GM04504 (cell line): ENCODE data around the gene R3HDM1.
"Not testable (repeated sequence)": the region's sequence is repeated elsewhere in the genome, so short reads cannot be mapped to it uniquely, and the experiment has no call there.

ENCODE experiments used
- DNase-seq: peaks from one replicate; pipeline ENCODE4 v3.0.0-alpha.2; 2012; ENCODE audit warnings: low read depth

The R3HDM1 gene

DNA sequence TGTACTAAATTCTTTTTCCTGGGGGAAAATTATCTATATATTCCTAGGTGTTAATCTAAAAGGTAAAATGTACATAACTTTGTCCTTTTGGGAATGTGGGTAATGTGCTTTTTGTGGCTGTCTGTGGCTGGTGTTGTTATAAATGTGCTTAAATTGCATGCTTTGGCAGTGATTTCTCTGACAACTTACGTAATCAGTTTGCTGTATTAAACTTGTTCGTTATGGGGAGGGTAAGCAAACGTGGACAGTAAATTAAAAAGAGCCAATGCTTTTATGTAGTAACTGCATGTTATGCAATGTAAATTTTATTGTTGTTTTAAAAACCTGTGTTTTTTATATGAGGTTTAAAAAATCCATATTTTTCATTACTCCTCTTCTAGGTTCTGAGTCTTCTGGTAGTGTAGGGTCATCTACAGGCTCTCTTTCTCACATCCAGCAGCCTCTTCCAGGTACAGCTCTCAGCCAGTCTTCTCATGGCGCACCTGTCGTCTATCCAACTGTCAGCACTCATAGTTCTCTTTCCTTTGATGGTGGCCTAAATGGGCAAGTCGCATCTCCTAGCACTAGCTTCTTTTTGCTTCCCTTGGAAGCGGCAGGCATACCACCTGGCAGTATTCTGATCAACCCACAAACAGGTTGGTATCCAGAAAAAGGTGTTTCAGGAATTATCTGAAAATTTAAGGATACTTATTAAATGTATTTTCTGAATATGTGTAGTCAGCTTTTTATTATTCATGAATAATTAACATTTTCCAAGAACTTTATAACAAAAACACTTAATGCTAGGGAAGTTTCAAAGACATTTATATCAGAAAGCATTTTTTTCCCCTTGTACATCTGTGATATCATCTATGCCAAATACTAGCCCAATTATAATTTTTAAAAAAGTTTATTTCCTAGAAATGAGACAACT is 110.1 kb downstream of the R3HDM1 start:
- no peak for DNase-seq

DNA sequence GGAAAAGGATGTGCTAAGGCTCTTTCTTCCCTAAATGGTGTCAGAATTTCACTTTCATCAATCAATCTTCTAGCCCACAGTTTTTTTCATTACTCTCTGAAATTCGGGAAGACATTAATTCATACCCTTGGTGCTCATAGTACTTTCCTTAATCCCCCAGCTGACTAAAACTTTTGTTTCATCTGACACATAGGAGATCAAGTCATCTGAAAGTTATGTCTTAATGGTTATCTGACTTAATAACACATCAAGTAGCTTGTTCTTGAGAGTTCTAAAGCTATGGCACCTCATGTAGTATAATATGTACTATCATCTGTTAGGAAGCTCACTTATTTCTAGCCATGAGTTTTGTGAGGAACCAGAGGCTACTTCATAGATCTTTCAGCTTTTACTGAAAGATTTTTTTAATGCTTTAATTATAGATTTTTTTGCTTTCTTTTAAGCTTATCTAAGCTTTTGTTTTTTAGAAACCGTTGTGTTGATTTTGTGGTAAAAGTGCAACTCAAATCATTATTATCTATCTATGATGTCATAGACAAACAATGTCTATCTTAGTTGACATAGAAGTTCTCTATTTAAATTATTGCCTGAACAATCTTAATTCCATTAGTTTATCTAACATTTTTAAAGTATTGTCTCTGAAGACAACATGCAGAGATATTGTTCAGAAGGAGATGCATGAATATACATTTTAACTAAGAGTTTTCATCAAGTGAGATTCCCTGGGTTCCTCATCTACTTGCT is 116.7 kb downstream of the R3HDM1 start:
- no peak for DNase-seq

DNA sequence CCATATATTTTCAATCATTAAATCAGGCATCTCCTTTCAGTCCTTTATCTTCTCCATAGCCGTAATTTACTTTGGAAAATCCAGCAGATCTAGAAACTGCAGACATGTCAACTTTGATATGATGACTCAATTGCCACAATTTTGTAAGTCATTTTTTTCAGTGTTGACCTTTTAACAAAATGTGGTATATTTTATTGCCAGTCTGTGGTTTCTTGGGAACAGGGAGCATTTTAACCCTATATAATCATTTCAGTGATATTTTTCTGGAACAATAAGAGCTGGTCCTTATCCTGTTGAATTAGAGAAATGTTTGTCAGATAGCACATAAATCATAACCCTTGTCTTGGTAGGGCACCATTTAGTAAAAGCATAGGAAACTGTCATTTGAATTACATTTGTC is 119.4 kb downstream of the R3HDM1 start:
- DNase-seq: no peak

DNA sequence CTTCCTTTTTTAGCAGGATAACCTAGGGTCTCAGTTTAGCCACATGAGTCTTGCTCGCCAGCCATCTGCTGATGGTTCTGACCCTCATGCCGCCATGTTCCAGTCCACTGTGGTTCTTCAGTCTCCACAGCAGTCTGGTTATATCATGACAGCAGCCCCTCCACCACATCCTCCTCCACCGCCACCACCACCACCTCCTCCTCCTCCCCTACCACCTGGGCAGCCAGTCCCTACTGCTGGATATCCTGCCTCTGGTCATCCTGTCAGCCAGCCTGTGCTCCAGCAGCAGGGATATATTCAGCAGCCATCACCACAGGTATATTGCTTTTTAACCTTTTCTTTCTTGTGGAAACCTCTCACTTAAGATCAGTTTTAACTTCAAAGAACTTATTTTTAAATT is 120.4 kb downstream of the R3HDM1 start:
- no peak for DNase-seq

DNA sequence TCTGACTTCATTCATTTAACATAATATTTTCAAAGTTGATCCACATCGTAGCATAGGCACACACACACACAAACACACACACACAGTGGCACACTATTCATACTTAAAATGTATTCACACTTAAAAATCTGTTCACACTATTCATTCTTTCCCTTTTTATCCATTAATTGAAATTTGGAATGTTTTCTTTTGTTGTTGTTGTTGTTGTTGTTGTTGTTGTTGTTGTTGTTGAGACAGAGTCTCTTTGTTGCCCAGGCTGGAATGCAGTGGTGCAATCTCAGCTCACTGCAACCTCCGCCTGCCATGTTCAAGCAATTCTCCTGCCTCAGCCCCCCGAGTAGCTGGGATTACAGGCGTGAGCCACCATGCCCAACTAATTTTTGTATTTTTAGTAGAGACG is 123.0 kb downstream of the R3HDM1 start:
- not testable (repeated sequence) for DNase-seq

DNA sequence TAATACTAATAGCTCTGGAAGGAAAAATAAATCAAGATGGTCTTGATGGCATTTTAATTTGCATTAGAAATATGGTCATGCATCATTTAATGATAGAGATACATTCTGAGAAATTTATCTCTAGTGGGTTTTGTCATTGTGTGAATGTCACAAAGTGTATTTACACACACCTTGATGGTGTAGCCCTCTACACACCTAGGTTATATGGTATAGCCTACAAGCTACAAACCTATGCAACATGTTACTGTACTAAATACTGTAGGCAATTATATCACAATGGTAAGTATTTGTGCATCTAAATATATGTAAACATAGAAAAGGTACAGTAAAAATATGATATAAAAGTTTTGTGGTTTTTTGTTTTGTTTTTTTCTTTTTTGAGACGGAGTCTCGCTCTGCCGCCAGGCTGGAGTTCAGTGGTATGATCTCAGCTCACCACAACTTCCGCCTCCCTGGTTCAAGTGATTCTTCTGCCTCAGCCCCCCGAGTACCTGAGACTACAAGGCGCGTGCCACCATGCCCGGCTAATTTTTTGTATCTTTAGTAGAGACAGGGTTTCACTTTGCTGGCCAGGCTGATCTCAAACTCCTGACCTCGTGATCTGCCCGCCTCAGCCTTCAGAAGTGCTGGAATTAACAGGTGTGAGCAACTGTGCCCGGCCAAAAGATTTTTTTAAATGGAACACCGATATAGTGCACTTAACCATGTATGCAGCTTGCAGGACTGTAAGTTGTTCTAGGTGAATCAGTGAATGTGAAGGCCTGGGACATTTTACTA is 126.7 kb downstream of the R3HDM1 start:
- no peak for DNase-seq

DNA sequence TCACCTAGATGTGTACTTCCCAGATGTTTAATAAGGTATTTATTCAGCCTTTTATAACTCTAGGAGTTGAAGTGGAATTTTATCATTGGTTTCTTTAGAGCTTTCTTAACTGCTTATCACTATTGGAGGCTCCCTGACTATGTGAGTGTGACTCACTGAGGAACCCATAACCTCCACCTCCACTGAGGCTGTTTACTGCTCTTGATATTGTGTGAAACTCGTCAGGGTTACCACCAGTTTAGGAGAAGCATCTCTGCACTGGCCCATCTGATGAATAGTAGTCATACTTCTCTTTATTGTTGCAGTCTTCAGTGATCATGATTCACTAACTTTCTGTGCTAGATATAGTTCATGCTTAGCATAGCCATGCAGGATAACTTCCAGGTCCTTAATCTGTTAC is 130.8 kb downstream of the R3HDM1 start:
- DNase-seq: no peak

DNA sequence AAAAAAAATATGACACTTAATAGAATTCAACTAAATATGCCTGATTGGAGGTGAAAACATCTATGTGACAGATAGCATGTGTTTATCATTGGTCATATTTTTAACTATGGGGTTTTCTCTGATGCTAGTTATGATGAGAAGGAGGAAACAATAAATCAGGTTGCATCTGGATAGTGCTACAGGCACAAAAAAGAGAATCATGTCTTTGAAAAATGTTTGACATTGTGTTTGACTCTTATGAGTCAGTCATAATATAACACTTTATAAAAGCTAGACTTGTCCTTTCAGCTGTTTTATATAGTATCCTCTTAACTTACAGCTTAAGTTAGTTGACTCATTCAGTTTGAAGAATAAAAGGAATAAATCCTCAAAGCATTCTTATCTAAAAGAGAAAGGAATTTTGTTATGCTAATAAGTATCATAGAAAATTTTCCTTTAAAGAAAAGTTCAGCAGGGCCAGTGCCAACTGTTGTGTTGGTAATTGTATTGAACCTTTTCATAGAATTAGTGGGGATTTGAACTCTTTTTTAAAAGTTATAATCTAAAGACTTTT is 131.9 kb downstream of the R3HDM1 start:
- DNase-seq: no peak

DNA sequence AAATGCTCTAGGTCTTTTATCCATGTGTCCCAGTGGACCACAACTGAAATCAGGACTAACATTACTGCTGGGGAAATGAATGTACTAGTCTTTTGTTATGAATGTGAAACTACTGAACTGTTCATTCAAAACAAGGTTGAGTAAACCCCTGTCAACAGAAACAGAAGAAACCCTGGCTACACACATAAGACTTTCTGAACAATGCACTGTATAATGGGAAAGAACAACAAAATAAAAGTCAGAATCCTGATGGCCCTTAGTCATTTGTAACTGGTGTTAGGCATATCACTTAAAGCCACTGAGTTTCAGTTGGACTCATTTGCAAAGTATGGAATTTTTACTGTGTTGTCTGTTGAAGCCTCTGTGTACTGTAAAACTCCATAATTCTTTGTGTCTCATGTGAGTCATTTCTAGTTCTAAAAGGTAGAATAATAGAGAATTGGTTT is 133.4 kb downstream of the R3HDM1 start:
- peak; percentile 17 for DNase-seq

DNA sequence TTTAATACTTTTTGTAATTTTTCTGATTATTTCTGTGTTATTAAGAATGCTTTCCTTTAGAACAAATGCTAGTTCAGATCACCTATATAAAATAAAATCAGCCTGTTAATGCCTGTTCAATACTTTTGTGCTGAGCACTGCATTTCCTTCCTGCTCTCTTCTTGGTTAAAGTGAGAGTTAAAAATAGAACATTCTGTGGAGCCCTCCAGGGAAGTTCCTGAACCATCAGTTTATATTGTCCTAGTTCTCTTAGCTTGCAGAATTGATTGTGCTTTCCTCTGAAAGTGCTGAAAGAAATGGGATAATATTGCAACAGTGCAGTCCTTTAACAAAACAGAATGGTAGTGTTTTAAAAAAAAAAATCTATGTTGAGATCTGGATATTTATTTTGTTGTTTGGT is 135.8 kb downstream of the R3HDM1 start:
- DNase-seq: no peak

DNA sequence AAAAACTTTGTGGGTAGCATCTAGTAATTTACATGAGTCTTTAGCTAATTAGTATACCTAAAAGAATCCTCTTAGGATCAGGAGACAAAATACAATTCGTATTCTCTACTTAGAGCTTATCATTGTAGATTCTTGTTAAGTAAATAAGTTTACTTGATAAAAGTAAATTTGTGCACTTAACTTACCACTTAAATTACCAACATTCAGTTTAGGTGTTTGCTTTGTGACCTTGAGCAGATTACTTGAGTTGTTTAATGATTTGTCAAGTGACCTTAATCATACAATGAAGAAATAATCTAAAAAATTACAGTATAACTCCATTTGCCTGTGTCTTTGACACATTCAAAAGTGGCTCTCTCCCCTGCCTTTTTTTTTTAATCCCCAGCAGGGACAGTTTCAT is 143.2 kb downstream of the R3HDM1 start:
- no peak for DNase-seq

DNA sequence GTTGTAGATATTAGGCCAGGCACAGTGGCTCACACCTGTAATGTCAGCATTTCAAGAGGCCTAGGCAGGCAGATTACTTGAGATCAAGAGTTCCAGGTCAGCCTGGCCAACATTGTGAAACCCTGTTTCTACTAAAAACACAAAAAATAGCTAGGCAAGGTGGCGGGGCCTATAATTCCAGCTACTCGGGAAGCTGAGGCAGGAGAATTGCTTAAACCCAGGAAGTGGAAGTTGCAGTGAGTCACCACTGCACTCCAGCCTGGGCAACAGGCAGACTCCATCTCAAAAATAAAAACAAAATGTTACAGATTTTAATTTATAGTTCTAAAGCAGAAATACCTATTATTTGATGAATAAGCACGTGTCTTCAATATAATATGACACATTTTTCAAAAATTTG is 144.7 kb downstream of the R3HDM1 start:
- no peak for DNase-seq

DNA sequence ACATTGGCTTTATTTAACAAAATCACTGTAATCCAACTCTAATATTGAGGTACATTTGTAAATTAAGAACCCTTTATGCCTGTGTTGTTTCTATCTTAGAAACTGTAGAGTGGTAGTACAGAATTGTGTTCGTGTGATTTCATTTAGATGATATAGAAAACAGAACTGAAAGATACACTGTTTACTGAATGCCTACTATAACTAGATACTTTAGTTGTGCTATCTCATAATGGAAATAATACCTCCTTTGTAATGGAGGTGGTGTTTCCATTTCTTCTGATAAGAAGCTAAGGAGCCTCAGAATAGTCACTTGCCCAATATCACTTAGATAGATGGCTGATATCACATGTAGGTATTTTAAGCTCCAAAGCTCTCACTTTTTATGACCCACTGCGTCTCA is 147.8 kb downstream of the R3HDM1 start:
- DNase-seq: no peak

DNA sequence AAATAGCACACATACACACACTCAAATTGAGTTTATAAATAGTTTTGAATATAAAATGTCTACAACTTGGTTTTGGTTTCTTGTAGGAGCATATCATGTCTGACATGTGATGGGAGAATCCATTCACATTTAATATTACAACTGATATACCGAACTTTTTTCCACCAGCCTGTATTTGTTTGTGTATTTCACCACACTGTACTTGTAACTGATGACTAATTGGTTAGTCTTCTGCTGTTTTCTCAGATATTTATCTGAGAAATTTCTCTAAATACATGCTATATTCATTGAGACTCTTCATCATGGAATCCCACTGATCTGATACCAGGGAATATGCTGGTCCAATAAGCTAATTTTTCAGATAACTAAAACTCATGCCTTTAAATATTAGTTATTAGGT is 154.1 kb downstream of the R3HDM1 start:
- no peak for DNase-seq

DNA sequence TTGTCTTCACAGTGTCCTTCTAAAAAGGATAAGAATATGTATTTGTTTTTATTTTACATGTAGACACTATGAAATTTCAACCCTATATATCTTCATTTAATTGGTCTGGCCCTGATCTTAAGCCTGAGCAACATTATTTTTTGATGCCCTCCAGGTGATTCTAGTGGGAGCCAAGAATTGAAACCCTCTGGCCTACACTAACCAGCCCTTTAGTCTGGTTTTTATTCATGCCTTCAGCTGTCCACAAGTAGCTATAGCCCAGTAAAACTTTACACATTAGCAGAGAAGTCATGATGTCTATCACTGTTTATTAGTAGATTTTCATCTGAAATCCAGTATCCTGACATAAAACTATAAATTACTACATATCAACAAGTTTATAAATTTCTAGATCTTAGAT is 157.7 kb downstream of the R3HDM1 start:
- DNase-seq: no peak

DNA sequence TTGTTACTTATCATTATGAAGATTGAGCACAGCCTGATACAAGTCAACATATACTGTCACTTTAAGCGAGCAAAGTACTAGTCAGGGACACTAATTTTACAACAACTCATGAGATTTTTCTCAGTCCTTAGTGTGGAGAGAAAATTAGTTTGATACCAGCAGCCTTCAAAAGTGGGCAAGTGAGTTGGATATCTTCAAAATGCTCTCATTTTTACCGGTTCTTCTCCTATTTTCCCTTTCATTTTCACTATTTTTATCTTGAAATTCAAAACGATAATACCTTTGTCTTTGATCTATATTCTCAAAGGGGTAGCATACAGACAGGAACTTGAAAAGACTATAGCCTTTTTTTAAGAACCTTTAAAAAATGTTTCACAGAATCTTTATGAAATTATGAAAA is 158.4 kb downstream of the R3HDM1 start:
- no peak for DNase-seq

DNA sequence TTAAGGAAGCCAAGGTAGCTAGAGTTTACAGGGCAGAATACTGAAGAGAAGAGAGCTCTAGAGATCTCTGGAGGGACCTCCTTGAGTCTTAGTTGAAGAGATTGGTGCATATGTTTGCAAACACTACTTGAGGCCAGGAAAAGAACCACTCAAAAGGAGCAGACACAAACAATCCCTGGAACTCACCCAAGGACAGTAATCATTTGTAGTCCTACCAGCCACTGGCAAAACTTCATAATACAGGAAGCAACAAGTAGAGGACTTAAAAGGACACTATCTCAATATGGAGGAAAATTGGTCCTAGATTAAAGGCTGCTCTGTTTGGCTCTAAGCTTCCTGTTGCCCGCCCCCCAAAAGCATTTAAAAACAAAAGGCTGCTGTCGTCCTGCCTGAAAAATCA is 163.4 kb downstream of the R3HDM1 start:
- DNase-seq: no peak

DNA sequence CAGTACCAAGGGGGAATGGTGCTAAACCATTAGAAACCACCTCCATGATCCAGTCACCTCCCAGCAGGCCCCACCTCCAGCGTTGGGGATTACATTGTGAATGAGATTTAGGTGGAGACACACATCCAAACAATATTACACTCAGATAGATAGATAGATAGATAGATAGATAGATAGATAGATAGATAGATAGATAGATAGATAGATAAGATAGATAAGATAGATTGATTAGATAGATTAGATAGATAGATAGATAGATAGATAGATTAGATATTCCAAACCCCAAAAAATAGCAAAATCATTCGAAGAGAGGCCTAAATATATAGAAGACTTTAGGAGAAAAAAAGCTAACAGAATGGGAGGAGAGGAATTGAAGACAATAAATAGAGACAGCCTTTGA is 167.6 kb downstream of the R3HDM1 start:
- no peak for DNase-seq

DNA sequence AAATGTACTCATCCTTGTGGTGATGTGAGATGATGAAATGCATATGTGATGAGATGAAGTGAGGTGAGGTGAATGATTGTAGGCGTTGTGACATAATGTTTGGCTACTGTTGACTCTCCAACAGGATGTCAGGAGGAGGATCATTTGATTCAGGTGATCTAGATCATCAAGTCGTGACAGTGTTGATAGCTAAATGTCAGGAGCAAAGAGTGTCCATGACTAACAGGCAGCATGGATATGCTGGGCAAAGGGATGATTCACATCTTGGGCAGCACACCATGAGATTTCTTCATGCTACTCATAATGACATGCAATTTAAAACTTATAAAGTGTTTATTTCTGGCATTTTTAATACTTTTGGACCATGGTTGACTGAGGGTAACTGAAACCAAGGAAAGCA is 170.2 kb downstream of the R3HDM1 start:
- DNase-seq: peak; percentile 51

DNA sequence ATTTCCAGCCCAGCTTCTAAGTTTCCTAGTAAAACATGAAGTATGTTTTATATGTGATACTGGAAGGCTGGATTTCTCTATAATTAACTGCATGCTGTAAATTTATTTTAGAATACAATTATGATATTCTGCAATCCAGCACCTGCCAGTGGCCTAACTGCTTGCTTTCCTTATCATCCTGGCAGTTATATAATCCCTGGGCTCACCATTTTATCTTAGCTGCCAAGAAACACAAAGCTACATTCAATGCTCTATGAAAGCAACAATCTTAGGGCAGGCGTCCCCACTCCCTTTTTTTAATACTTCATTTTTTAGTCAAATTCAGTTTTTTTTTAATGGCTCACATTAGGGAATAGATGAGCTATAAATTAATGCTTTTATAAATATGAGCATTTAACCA is 172.0 kb downstream of the R3HDM1 start:
- no peak for DNase-seq

DNA sequence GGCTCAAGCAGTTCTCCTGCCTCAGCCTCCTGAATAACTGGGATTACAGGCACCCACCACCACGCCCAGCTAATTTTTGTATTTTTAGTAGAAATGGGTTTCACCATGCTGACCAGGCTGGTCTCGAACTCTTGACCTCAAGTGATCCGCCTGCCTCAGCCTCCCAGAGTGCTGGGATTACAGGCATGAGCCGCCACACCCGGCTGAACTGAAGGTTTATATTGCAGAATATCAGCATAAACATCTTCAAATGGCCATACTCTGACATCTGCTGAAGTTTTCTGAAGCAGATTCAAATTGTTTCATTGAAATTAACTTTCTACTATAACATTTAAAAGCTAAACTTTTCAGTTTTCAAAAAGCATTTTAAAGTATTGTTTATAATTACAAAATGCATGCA is 172.8 kb downstream of the R3HDM1 start:
- DNase-seq: not testable (repeated sequence)

DNA sequence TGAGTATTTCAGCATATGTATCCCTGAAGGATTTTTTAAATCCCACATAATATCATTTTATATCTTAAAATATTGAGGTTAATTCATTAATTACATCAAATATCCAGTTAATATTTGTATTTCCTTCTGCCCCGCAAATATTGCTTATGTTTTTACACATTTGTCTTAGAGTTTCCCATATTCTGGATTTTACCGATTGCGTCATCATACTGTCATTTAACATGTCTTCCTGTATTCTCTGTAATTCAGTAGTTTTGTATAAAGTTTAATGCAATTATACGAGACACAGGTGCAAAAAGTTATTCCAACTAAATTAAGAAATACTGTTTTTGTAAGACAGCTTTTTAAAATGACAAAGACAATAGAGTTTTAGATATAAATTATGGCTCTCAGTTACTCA is 176.9 kb downstream of the R3HDM1 start:
- no peak for DNase-seq
